ENCODE measurements around the gene AASDH.

AASDH gene

DNA sequence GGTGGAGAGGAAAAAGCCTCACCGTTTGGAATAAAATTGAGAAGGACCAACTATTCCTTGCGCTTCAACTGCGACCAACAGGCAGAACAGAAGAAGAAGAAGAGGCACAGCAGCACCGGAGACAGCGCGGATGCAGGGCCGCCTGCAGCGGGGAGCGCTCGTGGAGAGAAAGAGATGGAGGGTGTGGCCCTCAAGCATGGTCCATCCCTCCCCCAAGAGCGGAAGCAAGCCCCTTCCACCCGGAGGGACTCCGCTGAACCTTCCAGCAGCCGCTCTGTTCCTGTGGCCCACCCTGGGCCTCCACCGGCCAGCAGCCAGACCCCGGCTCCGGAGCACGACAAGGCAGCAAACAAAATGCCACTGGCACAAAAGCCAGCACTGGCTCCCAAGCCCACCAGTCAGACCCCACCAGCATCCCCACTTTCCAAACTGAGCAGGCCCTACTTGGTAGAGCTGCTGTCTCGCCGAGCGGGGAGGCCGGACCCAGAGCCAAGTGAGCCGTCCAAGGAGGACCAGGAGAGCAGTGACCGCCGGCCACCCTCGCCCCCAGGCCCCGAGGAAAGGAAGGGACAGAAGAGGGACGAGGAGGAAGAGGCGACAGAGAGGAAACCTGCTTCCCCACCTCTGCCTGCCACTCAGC lies 71.2 kb downstream of the AASDH start:
- DNase-seq (ENCODE audit: low read depth in 2 of 2, low spot score in 1 of 2) = no peak

DNA sequence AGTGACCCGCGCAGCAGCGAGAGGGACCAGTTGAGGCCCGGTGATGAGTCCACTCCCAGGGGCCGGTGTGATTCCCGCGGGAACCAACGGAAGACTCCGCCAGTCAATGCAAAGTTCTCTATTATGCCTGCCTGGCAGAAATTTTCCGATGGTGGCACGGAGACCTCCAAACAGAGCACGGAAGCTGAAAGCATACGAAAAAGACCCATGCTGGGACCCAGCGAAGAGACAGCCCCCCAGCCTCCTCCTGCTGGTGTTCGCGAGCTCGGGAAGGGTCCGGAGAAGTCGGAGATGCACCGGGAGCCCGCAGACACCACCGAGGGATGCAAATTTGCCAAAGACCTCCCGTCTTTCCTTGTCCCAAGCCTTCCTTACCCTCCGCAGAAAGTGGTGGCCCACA lies 71.7 kb downstream of the AASDH start:
- no peak for DNase-seq (ENCODE audit: low read depth in 2 of 2, low spot score in 1 of 2)

- no peak for DNase-seq (ENCODE audit: low read depth in 2 of 2, low spot score in 1 of 2)
Observed at GRCh38 chr4:56315041-56315440, 72.2 kb downstream of the AASDH start.

DNA sequence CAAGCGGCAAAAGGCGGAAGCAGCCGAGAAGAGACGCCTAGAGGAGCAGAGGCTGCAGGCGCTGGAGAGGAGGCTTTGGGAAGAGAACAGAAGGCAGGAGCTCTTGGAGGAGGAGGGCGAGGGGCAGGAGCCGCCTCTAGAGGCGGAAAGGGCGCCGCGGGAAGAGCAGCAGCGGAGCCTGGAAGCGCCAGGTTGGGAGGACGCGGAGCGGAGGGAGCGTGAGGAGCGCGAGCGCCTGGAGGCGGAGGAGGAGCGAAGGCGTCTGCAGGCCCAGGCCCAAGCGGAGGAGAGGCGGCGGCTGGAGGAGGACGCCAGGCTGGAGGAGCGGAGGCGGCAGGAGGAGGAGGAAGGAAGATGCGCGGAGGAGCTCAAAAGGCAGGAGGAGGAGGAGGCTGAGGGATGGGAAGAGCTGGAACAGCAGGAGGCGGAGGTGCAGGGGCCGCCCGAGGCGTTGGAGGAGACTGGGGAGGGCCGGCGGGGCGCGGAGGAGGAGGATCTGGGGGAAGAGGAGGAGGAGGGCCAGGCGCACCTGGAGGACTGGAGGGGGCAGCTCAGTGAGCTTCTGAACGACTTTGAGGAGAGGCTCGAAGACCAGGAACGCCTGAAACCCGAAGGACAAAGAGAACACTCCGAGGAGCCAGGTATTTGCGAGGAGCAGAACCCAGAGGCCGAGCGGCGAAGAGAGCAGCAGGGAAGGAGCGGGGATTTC lies 72.9 kb downstream of the AASDH start:
- no peak for DNase-seq (ENCODE audit: low read depth in 2 of 2, low spot score in 1 of 2)

- DNase-seq (ENCODE audit: low read depth in 2 of 2, low spot score in 1 of 2) = no peak
Observed at GRCh38 chr4:56313132-56313531, 74.2 kb downstream of the AASDH start.

- no peak for DNase-seq (ENCODE audit: low read depth in 2 of 2, low spot score in 1 of 2)
Observed at GRCh38 chr4:56311299-56311975, 75.9 kb downstream of the AASDH start.

DNA sequence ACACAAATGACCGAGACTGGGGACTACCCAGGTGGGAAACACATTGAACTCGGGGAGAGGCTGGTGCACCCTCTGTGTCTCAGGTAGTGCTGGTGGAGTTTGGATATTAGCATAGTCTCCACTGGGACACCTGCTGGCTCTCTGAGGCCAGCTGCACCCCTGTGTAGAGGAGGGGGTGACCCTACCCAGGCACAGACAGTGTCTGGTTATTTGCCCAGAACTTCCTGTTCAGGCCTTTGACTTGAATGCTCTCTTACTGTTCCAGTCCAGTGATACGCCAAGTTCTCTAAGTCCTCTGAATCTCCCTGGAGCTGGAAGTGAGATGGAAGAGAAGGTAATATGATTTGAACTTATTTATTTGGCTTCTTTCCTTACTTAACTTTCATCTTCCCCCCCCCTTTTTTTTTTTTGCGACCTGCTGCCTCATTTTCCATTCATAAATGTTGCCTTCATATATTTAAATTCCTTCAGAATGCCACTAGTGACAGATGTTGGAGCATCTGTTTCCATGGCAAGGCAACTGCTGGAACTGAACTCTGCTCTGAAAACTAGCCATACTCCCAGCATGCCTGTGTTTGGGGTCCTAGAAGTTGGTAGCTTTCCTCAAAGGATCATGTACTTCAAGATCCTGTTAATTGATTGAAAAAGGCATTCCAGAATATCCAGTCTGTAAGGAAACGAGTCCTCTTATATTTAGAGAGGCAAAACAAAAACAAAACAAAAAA lies 76.7 kb downstream of the AASDH start:
- no peak for DNase-seq (ENCODE audit: low read depth in 2 of 2, low spot score in 1 of 2)

GRCh38 chr4:56308384-56308783 lies 78.9 kb downstream of the AASDH start:
- no peak for DNase-seq (ENCODE audit: low read depth in 2 of 2, low spot score in 1 of 2)

DNA sequence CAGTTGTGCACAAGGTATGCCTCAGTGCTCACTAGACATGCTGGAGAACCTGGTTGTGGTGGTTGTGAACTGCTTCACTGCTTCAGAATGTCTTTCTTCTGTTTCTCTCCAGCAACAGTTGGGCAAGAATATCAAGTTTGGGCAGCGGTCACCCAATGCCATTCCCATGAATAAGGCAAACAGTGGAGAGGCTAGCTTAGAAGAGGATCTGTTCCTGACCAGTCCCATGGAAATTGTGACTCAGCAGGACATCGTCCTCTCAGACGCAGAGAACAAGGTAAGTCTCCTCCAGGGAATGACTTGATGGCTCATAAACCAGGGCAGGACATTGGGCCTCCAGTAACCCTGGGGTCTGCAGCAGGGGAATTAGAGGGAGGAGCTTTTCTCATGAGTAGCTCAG lies 79.9 kb downstream of the AASDH start:
- no peak for DNase-seq (ENCODE audit: low read depth in 2 of 2, low spot score in 1 of 2)

- no peak for DNase-seq (ENCODE audit: low read depth in 2 of 2, low spot score in 1 of 2)
Observed at GRCh38 chr4:56305390-56305789, 81.9 kb downstream of the AASDH start.

DNA sequence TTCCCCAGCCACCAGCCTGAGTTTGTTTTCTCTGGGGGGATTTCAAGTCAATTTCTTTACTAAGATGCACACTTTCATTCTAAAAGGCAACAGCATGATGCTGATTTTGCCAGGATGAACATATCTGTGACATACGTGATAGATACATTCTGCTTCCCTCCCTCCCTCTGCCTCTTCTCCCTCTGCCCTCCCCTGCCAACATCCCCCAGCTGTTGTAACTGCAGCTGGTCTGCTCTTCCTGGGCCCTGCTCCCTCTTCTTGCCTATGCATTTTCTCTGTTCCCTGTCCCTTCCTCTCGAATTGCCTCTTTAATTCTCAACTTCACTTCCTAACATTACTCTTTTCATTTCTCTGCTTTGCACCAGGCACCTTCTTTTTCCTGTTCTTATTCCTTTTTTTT lies 83.4 kb downstream of the AASDH start:
- no peak for DNase-seq (ENCODE audit: low read depth in 2 of 2, low spot score in 1 of 2)

- DNase-seq (ENCODE audit: low read depth in 2 of 2, low spot score in 1 of 2) = no peak
Observed at GRCh38 chr4:56302760-56303159, 84.5 kb downstream of the AASDH start.

- DNase-seq (ENCODE audit: low read depth in 2 of 2, low spot score in 1 of 2) = no peak
Observed at GRCh38 chr4:56301997-56302496, 85.2 kb downstream of the AASDH start.

DNA sequence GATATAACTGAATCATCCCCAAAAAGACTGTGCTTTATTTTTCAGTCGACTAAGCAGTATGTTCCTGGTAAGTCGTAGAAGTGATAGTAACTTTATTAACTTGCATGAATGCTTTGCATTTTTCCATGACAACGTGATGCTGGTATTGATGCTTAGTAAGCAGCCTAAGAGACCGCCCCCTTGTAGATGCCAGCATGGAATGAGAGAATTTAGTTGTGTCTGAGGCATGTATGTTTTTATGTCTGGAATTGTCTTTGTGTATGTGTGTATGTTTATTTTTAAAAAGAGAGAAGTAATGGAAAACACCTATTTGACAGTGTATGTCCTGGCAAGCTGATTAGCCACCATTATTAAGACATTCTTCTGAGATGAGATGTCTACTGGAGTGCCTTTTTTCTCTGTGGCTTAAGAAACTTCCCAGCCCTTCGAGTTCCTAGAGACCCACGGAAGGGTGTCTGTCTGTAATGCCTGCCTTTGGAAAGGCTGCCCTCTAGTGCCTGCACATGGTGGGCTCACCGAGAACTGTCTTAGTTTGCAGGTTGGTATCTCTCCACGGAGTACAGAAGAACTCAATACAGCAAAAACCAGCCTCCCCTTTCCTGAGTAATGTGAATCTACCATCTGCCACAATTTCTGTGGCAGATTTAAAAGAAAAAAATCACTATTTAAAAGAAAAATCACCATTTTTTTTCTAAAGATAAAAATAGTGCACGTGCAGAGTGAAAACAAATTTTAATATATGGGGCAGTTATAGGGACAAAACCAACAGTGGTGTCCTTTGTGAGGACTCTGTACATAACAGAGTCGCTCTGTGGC lies 85.9 kb downstream of the AASDH start:
- peak; percentile 4 to 8 for DNase-seq (ENCODE audit: low read depth in 2 of 2, low spot score in 1 of 2)

GRCh38 chr4:56298236-56298635 lies 89.1 kb downstream of the AASDH start:
- DNase-seq (ENCODE audit: low read depth in 2 of 2, low spot score in 1 of 2) = no peak

GRCh38 chr4:56297776-56298175 lies 89.5 kb downstream of the AASDH start:
- no peak for DNase-seq (ENCODE audit: low read depth in 2 of 2, low spot score in 1 of 2)

DNA sequence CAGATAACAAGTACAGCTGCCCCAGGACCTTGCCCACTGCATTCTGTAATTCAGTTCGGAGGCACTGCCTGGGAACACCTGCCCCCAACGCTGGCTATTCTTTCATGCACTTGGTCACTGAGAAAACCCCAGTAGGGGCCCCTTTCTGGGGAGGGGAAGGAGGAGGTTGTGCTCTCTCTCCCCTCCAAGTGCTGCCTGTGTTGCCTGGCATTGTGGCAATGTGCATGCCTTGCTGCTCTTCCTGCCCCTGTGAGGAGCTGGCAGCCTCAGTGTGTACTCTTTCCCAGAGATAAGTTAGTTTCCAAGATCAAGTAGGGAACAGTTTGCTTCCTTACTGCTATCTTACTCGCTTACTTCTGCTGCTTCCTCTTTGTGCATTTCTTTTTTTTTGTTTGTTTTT lies 90.8 kb downstream of the AASDH start:
- DNase-seq (ENCODE audit: low read depth in 2 of 2, low spot score in 1 of 2) = no peak

DNA sequence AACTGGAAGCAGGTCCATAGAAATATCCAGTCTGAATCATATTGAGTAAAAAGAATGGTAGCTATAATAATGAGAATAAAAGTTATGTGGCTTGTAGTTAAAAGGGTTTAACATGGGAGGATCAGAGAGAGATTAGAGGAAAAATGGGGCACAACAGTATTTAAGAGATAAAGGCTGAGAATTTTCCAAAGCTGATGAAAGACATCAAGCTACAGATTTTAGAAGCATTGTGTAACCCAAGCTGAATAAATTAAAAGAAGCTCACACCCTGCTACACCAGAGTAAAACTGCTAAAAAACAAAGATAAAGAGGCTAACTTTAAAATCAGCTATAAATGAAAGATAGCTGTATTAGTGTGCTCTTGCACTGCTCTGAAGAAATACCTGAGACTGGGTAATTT lies 94.2 kb downstream of the AASDH start:
- DNase-seq (ENCODE audit: low read depth in 2 of 2, low spot score in 1 of 2) = no peak

DNA sequence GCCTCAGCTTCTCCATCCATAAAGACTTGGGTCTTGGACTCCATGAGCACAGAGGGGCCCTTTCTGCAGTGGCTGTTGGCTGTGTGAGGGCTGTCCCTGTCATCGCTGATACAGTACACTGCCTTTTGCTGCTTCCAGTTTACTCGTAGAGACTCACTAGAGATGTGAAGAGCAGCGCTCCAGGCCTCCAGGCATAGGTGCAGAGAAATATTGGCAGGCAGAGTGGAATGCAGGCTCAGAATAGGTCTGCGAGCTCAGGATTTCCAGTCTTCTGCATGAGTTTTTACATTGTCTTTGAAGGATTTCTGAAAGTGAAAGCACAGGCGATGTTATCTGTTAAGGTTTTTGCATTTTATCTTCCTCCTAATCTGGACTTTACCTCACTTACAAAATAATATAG lies 97.4 kb downstream of the AASDH start:
- no peak for DNase-seq (ENCODE audit: low read depth in 2 of 2, low spot score in 1 of 2)

- DNase-seq (ENCODE audit: low read depth in 2 of 2, low spot score in 1 of 2) = no peak
Observed at GRCh38 chr4:56288663-56289062, 98.6 kb downstream of the AASDH start.

Measured in stimulated activated CD8-positive, alpha-beta memory T cell treated with anti-CD3 and anti-CD28 coated beads, Interleukin-4, amount 100 ng/mL, for 4 hours (primary cell).